Gastroesophageal sphincter (tissue), 3 donors: Measurements from ENCODE around the gene KCNG4.

Source experiments
- CTCF ChIP-seq, 4 experiments: fragments of 200-600 bp in 2 of 4; fragments of 450-650 bp in 2 of 4; sonication (generic) in 1 of 4; IDR thresholded peaks; one replicate each; pipeline ENCODE4 v1.5.1; 2017 to 2019; ENCODE audit warnings: antibody characterized with exemption in 4 of 4, mild to moderate bottlenecking in 2 of 4, moderate library complexity in 2 of 4
- POLR2A ChIP-seq, 2 donors: fragments of 450-650 bp; IDR thresholded peaks; one replicate each; pipeline ENCODE4 v1.6.1; 2017; ENCODE audit warnings: antibody characterized with exemption in 2 of 2, mild to moderate bottlenecking in 2 of 2, moderate library complexity in 1 of 2

- no peak for TF ChIP-seq POLR2A (IDR thresholded peaks at IDR 0.05)
- TF ChIP-seq CTCF (IDR thresholded peaks at IDR 0.05): no peak
Observed at GRCh38 chr16:84183572-84183875, 56.3 kb downstream of the KCNG4 start.
